ENCODE measurements around the gene FOXP1. TPM values are rescaled to one million over a fixed set of nuclear protein-coding genes. Genes with fewer than 3 reads are reported as not detected.

Gene FOXP1
- total and polyA plus RNA-seq, 2 donors from 2014 or later, result 6.7 to 87.2 TPM

DNA sequence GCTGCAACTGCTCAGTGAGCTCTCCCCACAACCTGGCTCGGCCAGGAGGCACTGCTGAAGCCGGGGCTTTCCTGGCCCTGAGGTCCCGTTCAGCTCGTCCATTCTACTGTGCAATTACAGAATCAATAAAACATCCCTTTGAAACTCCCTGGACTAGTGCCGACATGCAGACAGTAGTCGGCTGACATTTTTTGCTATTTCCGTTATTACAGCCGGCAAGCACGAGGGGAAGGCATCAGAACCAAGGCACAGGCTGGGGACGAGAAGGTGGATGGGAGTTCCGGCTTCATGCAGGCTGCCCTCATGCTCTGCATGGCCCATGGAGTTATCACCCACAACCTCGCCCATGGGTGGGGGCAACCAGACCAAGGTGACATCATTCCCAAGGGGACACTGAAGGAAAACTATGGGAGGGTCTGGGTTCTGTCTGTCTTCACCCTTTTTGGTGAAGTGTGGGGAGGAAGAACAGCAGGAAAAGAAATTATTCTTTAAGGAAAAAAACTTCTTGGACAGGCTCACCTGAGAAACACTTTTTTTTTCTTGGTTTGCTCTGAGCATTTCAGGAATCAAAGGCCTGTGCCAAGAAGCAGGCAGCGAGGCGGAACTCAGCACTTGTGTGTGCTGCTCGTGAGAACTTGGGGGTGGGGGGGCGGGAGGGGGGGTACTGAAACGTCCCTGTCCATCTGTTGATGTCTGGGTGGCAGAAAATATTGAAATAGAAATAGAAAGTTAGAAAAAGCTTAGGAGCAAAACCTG is 154.5 kb downstream of the FOXP1 start:
- H3K4me1 ChIP-seq (ENCODE audit: control insufficient read depth in 2 of 3, insufficient read depth in 2 of 3, low read depth in 1 of 3, low read length in 3 of 3), result peaks cover 0 to 11% (median 9%) of the 10 kb centered on the region in 3 donors
- no peaks in the 10 kb centered on the region for H3K9me3 ChIP-seq (ENCODE audit: control insufficient read depth in 2 of 3, insufficient read depth in 1 of 3, low read length in 3 of 3)
- intact Hi-C loops (cut with DNase I), result no loop called here
- TF ChIP-seq, protein P1, sequence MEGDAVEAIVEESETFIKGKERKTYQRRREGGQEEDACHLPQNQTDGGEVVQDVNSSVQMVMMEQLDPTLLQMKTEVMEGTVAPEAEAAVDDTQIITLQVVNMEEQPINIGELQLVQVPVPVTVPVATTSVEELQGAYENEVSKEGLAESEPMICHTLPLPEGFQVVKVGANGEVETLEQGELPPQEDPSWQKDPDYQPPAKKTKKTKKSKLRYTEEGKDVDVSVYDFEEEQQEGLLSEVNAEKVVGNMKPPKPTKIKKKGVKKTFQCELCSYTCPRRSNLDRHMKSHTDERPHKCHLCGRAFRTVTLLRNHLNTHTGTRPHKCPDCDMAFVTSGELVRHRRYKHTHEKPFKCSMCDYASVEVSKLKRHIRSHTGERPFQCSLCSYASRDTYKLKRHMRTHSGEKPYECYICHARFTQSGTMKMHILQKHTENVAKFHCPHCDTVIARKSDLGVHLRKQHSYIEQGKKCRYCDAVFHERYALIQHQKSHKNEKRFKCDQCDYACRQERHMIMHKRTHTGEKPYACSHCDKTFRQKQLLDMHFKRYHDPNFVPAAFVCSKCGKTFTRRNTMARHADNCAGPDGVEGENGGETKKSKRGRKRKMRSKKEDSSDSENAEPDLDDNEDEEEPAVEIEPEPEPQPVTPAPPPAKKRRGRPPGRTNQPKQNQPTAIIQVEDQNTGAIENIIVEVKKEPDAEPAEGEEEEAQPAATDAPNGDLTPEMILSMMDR (IDR thresholded peaks at IDR 0.05; ENCODE audit: borderline replicate concordance, extremely low read depth, insufficient read depth), result no peak
- peak overlapping the region; percentile 24 to 74 for H3K27ac ChIP-seq (ENCODE audit: low read depth in 2 of 2, low read length in 2 of 2)
- H3K4me3 ChIP-seq (ENCODE audit: low read length in 3 of 3), result peak overlapping the region in 2 of 3 donors; percentile 33 to 36
- FAIRE-seq (no peak), DNase-seq (peak in 3 of 5 donors; percentile 34 to 79 (median 76))
- no peaks in the 10 kb centered on the region for H3K27me3 ChIP-seq (ENCODE audit: control insufficient read depth, insufficient read depth, low read length)
- H3K36me3 ChIP-seq (ENCODE audit: control insufficient read depth in 2 of 3, insufficient read depth in 3 of 3, low read length in 3 of 3), result no peaks in the 10 kb centered on the region
- H3K9ac ChIP-seq (ENCODE audit: low read length in 3 of 3), result no peak overlapping the region

DNA sequence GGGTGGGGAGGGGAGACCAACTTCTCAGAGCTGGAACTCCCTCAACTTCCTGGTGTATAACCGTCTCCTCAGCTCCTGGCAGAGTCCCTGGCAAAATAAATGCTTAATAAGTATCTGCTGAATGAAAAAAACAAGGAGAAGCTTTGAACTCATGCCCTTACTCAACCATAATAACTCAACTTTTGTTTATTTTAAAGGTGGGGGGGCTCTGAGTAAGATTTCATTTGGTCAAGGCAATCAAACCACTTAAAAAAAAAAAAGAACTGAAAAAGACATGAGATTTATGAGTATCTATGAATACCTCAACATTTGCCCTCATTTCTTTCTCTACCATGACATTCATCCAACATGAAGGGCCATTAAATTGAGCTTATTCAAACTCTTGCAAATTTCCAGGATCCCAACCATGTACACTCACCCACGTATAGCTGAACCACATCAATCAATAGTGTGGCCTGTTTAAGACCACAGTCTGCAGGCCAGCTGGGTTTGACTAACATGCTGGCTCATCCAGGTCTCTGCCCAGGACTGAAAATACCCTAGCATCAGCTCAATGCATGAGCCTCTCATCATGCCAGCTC is 157.9 kb downstream of the FOXP1 start:
- Histone ChIP-seq H3K4me1 (ENCODE audit: control insufficient read depth in 2 of 3, insufficient read depth in 2 of 3, low read depth in 1 of 3, low read length in 3 of 3) (peaks cover 0 to 12% (median 11%) of the 10 kb centered on the region in 3 donors), H3K27me3 (ENCODE audit: control insufficient read depth, insufficient read depth, low read length) (no peaks in the 10 kb centered on the region), H3K27ac (ENCODE audit: low read depth in 2 of 2, low read length in 2 of 2) (no peak overlapping the region), H3K9me3 (ENCODE audit: control insufficient read depth in 2 of 3, insufficient read depth in 1 of 3, low read length in 3 of 3) (no peaks in the 10 kb centered on the region), H3K36me3 (ENCODE audit: control insufficient read depth in 2 of 3, insufficient read depth in 3 of 3, low read length in 3 of 3) (no peaks in the 10 kb centered on the region), H3K4me3 (ENCODE audit: low read length in 3 of 3) (no peak overlapping the region), H3K9ac (ENCODE audit: low read length in 3 of 3) (no peak overlapping the region)
- intact Hi-C loops (cut with DNase I), result no loop called here
- FAIRE-seq (no peak), DNase-seq (no peak)
- TF ChIP-seq, protein P1 (IDR thresholded peaks at IDR 0.05; ENCODE audit: borderline replicate concordance, extremely low read depth, insufficient read depth), result no peak

DNA sequence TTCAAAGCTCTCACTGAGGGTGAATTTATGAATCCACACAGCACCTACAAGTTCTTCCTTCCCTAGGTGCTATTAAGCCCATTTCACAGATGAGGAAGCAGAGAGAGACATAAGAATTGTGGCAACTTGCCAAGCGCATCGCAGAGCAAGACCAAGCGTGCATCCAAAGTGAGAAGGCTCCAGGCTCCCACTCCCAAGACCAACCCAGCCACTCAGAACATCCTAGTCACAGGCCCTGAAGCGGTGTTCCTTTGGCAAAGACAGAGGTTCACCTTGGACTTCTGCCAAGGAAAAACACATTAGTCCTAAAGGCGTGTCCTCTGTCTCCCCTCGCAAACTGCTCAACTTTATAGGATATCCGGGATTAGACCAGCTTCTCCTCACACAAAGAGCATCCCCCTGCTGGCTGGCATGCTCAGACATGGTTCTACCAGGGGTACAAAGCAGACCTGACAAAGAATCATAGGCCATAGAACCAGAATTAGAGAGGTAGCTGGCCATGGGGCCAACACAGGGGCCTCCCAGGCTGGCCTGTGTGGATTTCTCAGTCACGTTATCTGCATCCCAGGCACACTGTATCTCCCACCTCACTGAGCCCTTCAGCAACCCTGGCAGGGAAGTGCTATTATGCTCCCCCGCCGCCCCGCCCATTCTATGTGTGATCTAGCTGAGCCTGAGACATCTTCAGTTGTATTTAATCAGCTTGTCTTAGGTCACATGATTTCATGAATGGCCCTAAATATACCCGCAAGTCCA is 160.2 kb downstream of the FOXP1 start:
- Histone ChIP-seq H3K4me3 (ENCODE audit: low read length in 3 of 3) (no peak overlapping the region), H3K9ac (ENCODE audit: low read length in 3 of 3) (no peak overlapping the region), H3K36me3 (ENCODE audit: control insufficient read depth in 2 of 3, insufficient read depth in 3 of 3, low read length in 3 of 3) (no peaks in the 10 kb centered on the region), H3K27me3 (ENCODE audit: control insufficient read depth, insufficient read depth, low read length) (no peaks in the 10 kb centered on the region), H3K27ac (ENCODE audit: low read depth in 2 of 2, low read length in 2 of 2) (no peak overlapping the region), H3K4me1 (ENCODE audit: control insufficient read depth in 2 of 3, insufficient read depth in 2 of 3, low read depth in 1 of 3, low read length in 3 of 3) (peaks cover 0 to 7% (median 3%) of the 10 kb centered on the region in 3 donors), H3K9me3 (ENCODE audit: control insufficient read depth in 2 of 3, insufficient read depth in 1 of 3, low read length in 3 of 3) (no peaks in the 10 kb centered on the region)
- DNase-seq (peak in 1 of 5 donors; percentile 64), FAIRE-seq (no peak)
- TF ChIP-seq, protein P1 (IDR thresholded peaks at IDR 0.05; ENCODE audit: borderline replicate concordance, extremely low read depth, insufficient read depth), result no peak
- intact Hi-C loops (cut with DNase I), result no loop called here
